GM18867 (cell line): ENCODE results near the gene TTC17.
"Not testable (repeated sequence)": the region's sequence is repeated elsewhere in the genome, so short reads cannot be mapped to it uniquely, and the experiment has no call there.

Source experiments
- ATAC-seq: cut with Tn5 transposase; IDR thresholded peaks from one replicate; pipeline ENCODE4 v1.9.1; 2021; ENCODE audit warnings: mild to moderate bottlenecking, moderate library complexity; ENCODE audit not compliant: unreplicated experiment

Gene TTC17

GRCh38 chr11:43358801-43359421, at the start of gene TTC17:
Gene TTC17 (plus strand): TSS chr11:43358920. CDS start chr11:43358955, 35 bp downstream.
- ATAC-seq, result peak; percentile 92

GRCh38 chr11:43311791-43312607, 46.7 kb upstream of the TTC17 start, which contains the start of gene API5:
Gene API5 (plus strand): TSS chr11:43311996. CDS start chr11:43312128, 132 bp downstream.
- peak; percentile 99 for ATAC-seq

- ATAC-seq, result no peak
These were observed 42.8 kb upstream of the TTC17 start for GRCh38 chr11:43315966-43316365.

GRCh38 chr11:43316451-43316850, 42.3 kb upstream of the TTC17 start:
- ATAC-seq, result no peak

- no peak for ATAC-seq
These were observed 30.7 kb upstream of the TTC17 start for GRCh38 chr11:43327987-43328386.

DNA sequence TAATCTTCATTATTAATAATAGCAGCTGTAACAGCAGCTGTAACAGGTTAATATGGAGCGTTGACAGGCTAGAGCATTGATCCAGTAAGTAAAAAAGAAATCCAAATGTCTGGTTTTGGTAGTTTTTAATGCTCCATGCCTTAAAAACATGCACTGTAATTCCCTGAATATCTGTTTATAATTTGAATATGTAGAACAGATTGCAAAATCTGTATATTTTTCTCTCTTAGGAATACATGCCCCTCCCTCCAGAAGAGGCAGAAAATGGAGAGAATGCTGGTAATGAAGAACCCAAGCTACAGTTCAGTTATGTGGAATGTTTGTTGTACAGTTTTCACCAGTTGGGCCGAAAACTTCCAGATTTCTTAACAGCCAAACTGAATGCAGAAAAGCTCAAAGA, 30.2 kb upstream of the TTC17 start:
- ATAC-seq, result no peak

GRCh38 chr11:43341159-43341558, 17.6 kb upstream of the TTC17 start:
- no peak for ATAC-seq

DNA sequence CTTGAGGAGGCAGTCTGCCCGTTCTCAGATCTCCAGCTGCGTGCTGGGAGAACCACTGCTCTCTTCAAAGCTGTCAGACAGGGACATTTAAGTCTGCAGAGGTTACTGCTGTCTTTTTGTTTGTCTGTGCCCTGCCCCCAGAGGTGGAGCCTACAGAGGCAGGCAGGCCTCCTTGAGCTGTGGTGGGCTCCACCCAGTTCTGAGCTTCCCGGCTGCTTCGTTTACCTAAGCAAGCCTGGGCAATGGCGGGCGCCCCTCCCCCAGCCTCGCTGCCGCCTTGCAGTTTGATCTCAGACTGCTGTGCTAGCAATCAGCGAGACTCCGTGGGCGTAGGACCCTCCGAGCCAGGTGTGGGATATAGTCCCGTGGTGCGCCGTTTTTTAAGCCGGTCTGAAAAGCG, 7.3 kb upstream of the TTC17 start:
- ATAC-seq, result not testable (repeated sequence)

GRCh38 chr11:43354311-43354710, 4.4 kb upstream of the TTC17 start:
- ATAC-seq, result no peak

GRCh38 chr11:43356336-43356735, 2.4 kb upstream of the TTC17 start:
- ATAC-seq, result no peak

GRCh38 chr11:43358279-43358800, 380 bp upstream of the TTC17 start:
- ATAC-seq, result no peak

- peak; percentile 51 for ATAC-seq
These were observed 700 bp downstream of the TTC17 start for GRCh38 chr11:43359422-43359818.

GRCh38 chr11:43360361-43361032, 1.8 kb downstream of the TTC17 start:
- no peak for ATAC-seq

GRCh38 chr11:43366677-43367076, 8.0 kb downstream of the TTC17 start:
- peak; percentile 74 for ATAC-seq

- peak; percentile 45 for ATAC-seq
These were observed 8.9 kb downstream of the TTC17 start for GRCh38 chr11:43367382-43368178.

- ATAC-seq, result no peak
These were observed 17.3 kb downstream of the TTC17 start for GRCh38 chr11:43376065-43376464.

DNA sequence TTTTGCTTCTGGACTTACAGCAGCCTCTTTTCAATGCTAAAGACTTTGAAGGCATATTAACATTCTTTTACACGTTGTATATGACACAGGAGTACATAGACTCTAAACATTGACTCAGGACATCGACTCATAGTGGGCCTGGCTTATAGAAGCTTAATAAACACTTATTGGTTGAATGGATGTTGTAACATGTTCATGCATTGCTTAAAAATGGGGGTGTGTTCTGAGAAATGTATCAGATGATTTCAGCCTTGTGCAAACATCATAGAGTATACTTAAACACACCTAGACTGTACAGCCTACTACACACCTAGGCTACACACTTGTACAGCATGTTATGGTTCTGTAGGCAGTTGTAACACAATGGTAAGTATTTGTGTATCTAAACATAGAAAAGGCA, 17.9 kb downstream of the TTC17 start:
- ATAC-seq, result no peak

GRCh38 chr11:43377389-43377788, 18.7 kb downstream of the TTC17 start:
- ATAC-seq, result no peak

GRCh38 chr11:43378897-43379296, 20.2 kb downstream of the TTC17 start:
- no peak for ATAC-seq

DNA sequence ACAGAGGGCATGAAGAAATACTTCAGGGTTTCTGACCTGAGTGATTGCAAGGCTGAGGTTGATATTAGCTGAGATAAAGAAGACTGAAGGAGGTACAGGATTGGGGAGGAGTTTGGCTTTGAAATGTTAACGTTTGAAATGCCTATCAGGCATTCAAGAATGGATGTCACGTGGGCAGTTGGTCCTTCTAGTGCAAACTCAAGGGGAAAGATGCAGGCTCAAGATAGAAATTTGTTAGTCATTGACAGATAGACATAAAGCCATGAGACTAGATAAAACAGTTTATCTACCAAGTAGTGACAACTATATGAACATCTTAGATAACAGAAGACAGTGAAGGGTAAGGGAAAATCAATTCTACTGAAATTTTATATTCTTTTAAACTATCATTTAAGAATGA, 23.1 kb downstream of the TTC17 start:
- no peak for ATAC-seq

- no peak for ATAC-seq
These were observed 23.9 kb downstream of the TTC17 start for GRCh38 chr11:43382614-43383013.
